HG03457 (cell line): ENCODE measurements around the gene TOMM34.
A peak's percentile ranks its signal among the peaks of the same experiment; 100 is the strongest.

Experiments
- ATAC-seq: cut with Tn5 transposase; IDR thresholded peaks from one replicate; pipeline ENCODE4 v1.9.1; 2021; ENCODE audit warnings: moderate number of reproducible peaks; ENCODE audit not compliant: unreplicated experiment

Gene TOMM34

GRCh38 chr20:44960103-44960852 is at the start of gene TOMM34:
TSS of gene TOMM34 (minus strand) at chr20:44960397. CDS start at chr20:44960333, 64 bp downstream.
- peak; percentile 64 for ATAC-seq

DNA sequence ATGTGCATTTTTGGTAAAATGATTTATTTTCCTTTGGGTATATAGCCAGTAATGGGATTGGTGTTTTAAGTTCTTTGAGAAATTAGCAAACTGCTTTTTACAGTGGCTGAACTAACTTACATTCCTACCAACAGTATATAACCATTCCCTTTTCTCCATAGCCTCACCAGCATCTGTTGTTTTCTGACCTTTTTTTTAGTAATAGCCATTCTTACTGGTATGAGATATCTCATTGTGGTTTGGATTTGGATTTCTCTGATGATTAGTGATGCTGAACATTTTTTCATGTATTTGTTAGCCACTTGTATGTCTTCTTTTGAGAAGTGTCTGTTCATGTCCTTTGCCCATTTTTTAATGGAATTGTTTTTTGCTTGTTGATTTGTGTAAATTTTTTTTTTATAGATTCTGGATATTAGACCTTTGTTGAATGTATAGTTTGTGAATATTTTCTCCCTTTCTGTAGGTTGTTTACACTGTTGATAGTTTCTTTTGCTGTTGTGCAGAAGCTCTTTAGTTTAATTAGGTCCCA is 48.4 kb upstream of the TOMM34 start:
- ATAC-seq: no peak

DNA sequence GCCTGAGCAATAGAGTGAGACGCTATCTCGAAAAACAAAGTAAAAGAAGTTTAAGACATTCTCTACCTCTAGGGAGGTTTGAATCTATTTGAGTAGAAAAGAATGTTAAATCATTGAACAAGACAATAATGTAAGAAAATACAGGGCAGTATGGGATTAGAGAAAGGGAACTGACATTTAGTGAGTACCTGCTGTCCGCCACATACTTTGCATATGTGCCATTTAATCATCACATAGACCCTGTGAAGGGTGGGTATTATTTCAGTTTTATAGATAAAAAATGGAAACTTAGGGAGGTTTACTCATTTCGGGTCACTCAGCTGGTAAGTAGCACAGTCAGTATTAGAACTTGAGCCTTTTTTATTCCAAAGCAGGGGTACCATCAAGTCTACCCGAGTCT is 37.5 kb upstream of the TOMM34 start:
- no peak for ATAC-seq

GRCh38 chr20:44997171-44997570 is 37.0 kb upstream of the TOMM34 start:
- ATAC-seq: no peak

DNA sequence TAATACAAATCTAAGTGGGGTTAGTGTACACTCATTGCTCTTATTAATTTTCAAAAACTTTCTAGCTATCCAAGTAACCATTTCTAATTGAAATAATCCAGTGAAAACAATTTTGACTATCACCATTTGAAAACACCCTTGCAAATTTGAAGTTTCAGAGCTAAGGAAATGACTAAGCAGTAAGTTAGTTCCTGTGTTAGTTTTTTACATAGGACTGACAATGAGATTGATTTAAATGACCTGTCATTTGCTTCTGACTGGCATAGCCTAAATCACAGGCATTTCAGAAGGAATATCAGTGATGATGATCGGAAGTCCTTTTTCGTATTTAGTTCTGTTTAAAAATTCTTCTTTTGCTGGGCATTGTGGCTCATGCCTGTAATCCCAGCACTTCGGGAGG is 33.1 kb upstream of the TOMM34 start:
- no peak for ATAC-seq

- ATAC-seq: no peak
Measured at GRCh38 chr20:44990957-44991356, 30.8 kb upstream of the TOMM34 start.

DNA sequence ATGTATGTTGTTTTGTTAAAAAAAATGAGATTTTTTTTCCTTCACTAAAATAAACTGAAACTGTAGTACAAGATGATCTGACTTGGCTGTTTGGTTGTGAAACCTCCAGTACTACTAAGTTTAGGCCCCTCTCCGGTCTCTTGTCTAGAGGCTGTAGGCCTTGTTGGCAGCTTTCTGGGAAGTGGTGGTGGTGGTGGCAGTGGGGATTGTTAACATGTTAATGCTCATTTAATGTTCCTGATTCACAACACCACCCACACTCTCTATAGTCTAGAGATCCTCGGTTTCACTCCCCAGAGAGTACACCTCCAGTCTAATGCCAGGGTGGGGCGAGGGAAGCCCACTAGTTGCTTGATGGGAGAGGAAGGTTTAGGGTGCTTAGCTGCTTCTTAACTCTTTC is 30.2 kb upstream of the TOMM34 start:
- no peak for ATAC-seq

GRCh38 chr20:44988631-44989171 is 28.5 kb upstream of the TOMM34 start:
- ATAC-seq: no peak

DNA sequence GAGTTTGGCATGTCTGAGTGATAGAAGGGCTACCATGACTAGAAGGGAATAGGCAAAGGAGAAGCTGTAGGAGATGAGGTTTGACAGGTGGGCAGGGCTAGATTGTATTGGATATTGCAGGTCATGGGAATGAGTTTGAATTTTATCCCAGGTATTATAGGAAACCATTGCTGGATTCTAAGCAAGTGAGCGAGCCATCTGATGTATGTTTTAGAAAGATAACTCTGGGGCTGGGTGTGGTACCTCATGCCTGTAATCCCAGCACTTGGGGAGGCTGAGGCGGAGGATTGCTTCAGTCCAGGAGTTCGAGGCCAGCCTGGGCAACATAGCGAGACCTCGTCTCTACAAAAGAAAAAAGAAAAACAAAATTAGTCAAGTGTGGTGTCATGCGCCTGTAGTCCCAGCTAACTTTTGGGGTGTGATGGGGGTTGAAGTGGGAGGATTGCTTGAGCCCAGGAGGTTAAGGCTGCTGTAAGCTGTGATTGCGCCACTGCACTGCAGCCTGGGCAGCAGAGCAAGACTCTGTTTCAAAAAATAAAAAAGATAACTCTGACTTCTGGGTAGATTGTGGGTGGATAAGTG is 23.0 kb upstream of the TOMM34 start:
- no peak for ATAC-seq

GRCh38 chr20:44981736-44982406 is 21.7 kb upstream of the TOMM34 start:
- no peak for ATAC-seq

DNA sequence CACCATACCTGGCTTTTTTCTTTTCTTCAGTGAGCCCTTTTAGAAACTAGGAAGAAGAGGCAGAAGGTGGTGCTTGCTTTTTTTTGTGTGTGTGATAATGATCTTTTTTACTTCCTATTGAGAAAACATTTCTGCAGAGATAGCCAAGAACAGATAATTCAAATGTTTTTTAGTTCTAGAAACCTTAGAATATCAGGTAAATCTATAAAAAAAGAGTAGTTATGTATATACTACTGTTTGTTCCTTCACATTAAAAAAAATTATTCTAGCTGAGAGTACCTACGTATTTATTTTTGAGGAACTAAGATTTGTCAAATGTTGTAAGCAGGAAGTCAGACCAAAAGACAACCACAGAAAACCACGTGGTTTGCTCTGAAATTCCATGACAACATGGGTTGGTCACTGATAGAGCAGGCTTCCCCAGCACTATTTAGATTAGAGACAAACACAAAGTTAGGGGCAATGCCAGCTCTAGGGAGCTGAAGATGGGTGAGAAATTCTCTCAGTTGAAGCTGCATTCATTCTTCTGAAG is 19.0 kb upstream of the TOMM34 start:
- ATAC-seq: peak; percentile 60

- ATAC-seq: no peak
Measured at GRCh38 chr20:44976698-44977097, 16.5 kb upstream of the TOMM34 start.

- no peak for ATAC-seq
Measured at GRCh38 chr20:44973053-44973452, 12.9 kb upstream of the TOMM34 start.

- ATAC-seq: no peak
Measured at GRCh38 chr20:44970243-44970757, 10.1 kb upstream of the TOMM34 start.

DNA sequence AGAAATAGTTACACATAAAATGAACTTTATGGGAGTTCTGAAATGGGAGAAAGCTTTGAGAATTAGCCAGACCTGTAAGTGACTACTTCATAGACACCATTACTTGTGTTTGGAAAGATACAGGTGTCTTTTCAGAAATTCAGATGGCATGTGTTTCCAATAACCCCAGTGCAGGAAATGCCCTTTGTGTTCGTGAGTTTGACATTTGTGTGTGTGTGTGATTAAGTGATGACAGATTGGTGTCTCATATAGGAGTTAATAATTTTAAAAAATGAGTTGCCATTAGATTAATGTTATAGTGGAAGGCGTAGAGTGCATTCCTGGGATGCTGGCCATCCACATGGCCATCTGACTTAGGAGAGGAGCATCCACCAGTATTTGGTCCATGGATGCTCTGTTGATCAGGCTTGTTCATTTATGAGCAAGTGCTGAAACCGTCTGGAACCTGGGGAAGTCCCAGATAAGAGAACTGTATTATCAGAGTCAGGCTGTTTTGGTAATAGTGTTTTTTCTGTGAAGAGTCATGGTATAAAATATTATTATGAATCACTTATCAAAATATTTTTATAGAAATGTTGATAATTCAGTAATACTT is 9.2 kb upstream of the TOMM34 start:
- no peak for ATAC-seq

DNA sequence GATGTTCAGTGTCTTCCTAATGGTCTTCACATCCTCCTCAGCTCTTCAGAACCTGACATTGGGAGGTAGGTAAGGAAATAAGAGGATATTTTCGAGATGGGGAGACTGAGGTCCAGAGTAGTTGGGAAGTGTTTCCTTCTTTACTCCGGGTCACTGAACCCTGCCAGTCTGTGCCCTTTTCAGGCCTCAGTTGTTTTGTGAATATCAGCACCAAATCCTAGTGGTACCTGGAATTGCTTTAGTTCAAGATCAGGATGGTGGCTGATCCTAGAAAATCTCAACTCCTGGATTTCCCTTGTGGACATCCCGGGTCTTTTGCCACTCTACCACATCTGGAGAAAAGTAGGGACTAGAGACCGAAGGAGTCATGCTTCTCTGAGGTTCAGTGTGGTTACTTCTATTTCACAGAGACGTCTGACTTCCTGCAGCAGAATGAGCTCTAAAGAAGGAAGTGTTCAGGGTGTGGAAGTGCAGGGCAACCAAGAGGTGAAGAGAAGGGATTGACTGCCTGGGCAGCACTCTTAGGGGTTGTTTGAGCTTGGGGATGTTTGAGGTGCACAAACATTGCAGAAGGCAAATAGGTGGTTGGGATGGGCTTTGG is 7.1 kb upstream of the TOMM34 start:
- ATAC-seq: no peak

GRCh38 chr20:44966030-44966961 is 6.1 kb upstream of the TOMM34 start, which contains the start of gene STK4:
TSS of gene STK4 (plus strand) at chr20:44966512. CDS start at chr20:44966569, 57 bp downstream.
- ATAC-seq: peak; percentile 61

- no peak for ATAC-seq
Measured at GRCh38 chr20:44965651-44966029, 5.4 kb upstream of the TOMM34 start.
